GM21423 (cell line): ENCODE data around the gene SELENOO.

ENCODE experiments used
- ATAC-seq: cut with Tn5 transposase; IDR thresholded peaks from one replicate; pipeline ENCODE4 v1.9.1; 2021; ENCODE audit warnings: mild to moderate bottlenecking, moderate library complexity; ENCODE audit not compliant: unreplicated experiment

SELENOO gene

GRCh38 chr22:50251477-50252081 is 50.8 kb downstream of the SELENOO start:
- no peak for ATAC-seq

DNA sequence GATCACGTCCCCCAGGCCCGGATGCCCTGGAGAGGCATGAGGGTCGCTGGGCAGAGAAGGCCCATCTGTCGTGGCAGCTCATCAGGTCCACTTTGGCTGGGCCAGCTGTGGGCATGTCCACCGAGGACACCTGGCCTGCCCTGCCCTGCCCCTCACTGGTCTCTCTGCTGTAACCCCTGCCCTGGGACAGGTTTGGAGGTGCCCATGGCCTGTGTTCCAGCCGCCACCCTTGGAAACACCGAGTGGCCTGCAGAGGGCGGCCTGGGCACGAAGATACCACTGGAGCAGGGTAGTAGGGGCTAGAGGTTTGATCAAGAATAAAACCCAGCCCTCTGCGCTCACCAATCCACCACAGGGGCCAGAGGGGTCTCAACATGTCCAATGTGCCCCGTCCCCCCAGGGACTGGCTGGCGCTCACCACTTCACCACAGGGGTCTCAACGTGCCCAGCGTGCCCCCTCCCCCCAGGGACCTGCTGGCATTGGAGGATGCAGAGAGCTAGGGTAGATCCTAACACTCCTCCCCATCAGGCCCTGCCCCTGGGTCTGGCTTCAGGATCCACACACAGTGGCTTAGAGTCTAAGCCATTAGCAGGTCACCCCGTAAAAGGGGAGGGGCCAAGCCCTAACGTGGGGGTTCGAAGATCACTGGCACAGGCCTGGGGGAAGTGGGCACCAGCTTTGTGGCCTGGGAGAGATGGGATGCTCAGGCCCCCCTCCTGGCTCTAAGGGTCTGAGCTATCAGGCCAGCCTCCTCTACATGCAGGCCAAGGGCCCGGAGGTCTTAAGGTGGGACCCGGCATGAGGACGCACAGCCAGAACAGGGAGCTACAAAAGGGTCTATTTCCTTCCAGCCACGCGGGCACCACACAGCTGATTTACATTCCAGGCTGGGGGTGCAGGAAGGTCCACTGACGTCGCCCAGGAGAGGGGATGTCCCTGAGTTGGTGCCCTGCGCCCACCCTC is 51.6 kb downstream of the SELENOO start:
- no peak for ATAC-seq

DNA sequence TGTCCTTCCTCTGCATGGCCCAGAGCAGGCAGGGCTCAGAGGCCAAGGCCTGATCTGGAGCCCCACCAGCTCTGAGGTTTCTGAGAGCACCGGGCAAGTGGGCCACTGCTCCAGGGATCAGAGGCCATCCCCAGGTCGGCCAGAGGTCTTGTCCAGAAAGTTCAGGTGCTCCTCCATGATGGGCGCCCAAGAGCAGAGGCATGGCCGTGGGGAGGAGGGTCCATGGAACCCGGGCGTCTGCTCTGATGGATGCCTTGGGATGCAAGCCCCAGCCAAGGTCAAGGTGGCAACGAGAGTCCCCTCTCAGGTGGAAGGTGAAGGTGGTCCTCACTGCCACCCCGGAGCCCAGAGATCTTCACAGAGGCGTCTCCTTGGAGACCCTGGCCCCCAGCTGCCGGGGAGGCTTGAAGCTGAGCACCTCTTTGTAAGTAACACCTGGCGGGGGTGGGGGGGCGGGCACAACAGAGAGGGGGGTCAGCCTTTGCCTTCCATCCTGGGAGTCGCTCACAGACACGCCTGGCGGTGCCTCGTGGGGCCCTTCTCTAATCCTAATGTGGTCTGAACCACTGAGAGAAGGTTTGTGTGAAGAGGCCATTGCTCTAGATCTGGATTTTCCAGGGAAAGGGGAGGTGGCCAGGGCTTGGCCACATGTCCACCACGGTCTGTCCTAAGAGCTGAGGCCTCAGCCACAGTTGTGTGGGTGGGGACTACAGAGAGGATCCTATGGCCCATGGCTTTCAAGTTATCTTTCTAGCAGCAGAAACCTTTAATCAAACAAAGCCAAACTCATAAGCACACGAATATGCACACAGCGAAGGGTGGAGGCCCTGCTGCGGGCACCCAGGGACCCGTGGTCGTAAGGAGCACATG is 52.5 kb downstream of the SELENOO start:
- no peak for ATAC-seq

- ATAC-seq, result no peak
Measured at GRCh38 chr22:50253941-50254340, 53.1 kb downstream of the SELENOO start.

DNA sequence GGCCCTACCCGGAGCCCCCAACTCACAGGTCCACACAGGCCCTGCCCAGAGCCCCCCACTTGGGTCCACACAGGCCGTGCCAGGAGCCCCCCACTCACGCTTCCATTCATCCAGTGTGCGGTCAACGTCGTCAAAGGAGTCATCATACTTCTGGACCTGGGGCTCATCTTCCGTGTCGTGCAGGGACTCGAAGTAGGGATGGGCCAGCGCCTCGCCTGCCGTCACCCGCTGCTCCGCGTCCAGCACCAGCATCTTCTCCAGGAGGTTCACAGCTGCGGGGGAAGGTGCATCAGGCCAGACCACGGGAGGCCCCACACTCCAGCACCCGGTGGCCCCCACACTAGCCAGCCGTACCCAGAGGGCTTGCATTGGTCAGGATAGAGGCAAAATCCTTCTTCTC is 54.3 kb downstream of the SELENOO start:
- no peak for ATAC-seq

DNA sequence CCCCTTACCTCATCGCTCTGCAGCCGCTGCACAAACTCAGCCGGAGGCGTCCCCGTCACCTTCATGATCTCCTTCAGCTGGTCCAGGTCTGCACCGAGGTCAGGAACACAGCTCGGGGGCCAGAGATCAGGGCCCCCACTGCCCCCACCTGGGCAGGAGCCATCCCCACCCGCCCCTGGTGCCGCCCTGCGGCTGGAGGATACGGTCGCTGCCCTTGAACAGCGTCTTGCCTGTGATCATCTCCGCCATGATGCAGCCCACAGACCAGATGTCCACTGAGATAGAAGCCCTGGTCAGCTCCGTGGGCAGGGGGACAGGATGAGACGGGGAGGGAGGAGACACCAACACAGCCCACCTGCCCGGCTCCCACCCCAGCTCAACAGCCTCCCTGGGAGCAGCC is 54.8 kb downstream of the SELENOO start:
- no peak for ATAC-seq

- ATAC-seq, result no peak
Measured at GRCh38 chr22:50256258-50256862, 55.5 kb downstream of the SELENOO start.

- ATAC-seq, result no peak
Measured at GRCh38 chr22:50257041-50257440, 56.2 kb downstream of the SELENOO start.

DNA sequence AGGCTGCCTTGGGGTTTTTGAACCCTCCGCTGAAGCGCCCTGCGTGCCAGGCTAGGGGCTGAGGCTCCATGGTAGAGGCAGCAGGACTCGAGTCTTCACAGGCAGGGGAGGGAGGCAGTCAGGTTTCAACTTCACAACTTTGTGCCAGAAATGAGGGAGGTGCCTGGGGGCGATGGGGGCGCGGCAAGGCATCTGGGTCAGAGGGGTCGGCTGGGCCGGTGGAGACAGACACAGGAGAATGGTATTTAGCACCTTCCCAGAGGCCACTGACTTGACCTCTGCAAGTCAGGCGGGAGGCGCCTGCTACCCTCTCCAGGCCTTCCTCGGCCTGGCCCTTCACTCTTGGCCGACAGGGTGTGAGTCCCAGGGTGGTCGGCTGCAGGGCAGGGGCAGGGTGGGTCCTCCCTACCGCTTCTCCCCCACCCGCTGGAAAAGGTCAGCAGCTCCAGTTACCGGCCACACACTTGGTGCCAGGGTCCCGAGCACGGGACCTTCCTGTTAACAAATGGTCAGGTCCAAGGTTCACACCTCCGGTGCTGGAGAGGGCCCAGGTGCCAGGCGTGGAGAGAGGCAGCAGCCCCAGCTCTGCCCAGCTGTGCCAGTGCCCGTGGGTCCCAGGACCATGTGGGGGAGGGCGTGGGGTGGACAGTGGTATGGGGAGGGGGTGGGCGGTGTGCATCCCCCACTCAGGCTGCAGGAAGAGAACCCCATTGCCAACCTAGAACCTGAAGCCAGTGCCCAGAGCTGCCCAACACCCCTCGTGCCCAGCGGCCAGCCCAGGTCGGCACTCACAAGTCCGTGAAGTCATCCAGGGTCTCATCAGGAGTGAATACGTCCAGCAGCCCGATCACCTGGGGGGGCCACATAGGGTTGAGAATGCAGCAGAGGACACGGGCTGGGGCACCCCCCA is 56.9 kb downstream of the SELENOO start:
- no peak for ATAC-seq

DNA sequence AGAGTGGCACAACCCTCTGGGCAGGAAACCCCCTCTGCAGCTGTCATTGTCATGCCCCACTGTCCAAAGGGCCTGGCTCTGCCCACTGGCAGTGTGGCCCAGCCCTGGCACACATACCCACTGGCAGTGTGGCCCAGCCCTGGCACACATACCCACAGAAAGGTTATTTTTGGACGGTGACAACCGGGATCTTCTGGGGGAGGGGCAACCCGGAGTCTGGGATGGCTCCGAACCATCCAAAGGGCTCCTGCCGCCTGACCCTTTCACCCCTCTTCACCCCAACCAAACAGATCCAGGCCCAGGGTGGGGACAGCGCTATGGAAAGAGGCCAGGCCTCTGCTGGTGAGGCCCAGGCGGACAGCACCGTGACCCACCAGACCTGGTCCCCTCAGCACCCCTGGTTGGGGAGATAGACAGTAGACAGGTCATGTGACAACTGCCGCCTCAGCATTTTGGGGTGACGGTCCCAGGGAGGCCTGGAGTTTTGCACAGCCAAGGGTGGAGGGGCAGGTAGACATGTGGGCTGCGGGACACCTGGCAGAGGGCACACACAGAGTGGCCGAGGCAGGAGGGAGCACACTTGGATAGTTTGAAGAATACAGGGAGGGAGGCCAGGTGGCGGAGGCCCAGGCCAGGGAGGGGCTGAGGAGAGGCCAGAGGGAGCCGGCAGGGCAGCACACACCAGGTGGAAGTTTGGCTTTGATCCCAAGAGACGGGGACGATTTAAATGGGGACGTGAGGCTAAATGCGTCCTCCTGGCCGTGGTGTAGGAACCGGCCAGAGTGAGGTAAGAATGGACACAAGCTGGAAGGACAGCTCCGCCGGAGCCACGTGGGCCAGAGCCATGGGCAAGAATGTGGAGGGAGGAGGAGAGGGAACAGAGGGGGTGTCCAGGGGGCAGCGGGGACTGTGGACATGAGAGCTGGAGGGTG is 57.8 kb downstream of the SELENOO start:
- no peak for ATAC-seq

DNA sequence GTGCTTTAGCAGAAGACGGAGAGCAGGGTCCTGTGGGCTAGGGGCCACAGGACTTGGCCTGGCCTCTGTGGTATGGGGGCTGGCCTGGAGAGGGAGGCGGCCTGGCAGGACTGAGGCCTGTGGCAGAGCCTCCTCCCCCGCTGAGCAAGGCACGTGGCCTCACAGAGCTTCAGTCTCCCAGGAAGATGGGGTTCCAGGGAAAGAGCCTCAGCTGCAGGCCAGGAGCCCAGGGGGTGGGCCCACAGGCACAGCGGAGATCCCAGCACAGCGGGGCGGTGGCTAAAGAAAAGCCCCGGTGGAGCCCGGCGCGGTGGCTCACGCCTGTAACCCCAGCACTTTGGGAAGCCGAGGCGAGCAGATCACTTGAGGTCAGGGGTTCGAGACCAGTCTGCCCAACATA is 58.5 kb downstream of the SELENOO start:
- ATAC-seq, result no peak

- no peak for ATAC-seq
Measured at GRCh38 chr22:50260434-50260800, 59.6 kb downstream of the SELENOO start.

DNA sequence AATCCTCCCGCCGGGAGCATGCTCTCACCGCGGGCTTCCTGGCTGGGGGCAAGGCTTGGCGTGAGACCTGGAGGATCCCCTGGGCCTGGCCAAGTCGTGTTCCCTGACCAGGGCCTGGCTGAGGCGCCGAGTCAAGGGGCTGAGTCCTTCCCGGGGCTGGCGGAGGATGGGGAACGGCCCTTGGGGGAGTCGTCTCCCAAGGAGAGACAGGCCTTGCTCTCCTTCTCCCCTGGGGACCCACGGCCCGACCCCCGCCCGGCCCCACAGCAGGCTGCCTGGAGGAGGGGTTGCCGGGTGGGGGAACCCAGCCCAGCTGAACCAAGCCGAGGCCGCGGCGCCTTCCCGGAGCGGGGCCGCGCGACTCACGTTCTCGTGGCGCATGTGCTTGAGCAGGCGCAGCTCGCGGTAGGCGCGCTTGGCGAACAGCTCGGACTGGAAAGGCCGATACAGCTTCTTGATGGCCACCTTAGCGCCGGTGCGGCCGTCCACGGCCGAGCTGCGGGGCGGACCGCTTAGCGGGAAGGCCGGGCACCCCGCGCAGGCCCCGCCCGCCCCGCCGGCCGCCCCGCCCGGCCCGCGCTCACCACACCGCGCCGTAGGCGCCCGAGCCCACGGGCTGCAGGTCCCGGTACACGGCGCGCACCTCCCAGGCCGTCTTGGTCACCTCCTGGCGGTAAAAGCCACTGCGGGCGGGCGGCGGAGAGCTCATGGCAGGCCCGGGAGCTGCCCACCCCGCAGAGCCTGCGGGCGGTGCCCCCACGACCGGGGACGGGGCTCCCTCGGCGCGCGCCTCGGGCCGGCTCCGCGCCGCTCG is 60.2 kb downstream of the SELENOO start:
- ATAC-seq, result peak; percentile 23

DNA sequence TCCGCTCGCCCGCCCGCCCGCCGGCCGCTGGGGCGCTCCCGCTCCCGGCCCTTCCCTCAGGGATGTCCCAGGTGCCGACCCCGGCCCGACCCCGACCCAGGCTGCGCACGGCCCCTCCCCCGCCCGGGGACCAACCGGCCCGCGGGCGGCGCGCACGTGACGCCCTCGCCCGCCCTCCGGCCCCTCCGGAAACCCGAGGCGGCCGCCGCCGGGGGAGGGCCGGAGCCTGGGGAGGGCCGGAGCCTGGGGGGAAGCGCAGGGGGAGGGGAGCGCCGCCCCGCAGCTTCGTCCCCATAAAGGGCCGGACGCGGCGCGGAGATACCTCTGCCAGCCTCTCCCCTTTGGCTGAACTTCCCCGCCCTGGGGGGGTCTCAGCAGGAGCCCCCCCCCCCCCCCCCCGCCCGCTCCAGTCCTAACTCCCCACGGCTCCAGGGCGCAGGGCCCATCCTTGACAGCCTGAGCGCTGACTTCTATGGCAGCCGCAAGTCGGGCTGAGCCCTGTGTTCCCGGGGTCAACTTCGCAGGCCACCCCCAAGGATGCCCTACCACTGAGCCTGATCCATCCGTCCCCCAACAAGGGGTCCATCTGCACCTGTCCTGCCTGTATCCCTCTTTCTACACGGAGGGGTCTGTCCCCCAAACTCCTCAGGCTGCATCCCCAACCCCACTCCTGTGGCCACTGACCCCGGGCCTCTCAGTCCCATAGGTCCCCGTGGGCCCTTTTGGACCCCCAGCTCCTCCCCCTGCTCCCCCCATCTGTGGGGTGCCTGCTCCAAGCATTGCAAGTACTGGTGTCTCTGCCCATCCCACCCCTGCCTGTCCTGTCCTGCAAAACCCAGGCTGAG is 61.0 kb downstream of the SELENOO start, which contains the start of gene MAPK12:
Gene MAPK12, minus strand, starts transcription at position 69 of the 845 bp plus-strand sequence. CDS start 174 bp downstream, outside the sequence.
- peak; percentile 45 for ATAC-seq

DNA sequence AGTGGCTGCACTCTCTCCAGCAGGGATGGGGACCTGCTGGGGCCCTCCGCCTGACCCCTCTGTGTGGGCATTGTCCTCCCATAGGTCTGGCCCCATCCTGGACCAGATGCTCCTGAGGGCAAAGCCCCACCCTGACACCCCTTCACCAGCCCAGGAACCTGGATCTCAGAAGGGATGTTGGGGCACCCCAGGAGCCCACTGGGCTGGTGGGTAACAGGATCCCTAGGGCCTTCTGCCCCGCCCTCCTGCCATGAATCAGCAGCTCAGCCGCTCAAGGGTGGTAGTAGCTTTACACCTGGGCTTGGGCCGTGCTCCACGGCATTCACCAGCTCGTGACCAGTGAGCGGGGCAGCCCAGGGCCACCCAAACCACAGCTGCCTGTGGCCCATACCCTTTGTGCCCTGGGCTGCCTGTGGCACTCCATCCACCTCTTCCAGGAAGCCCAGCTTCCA is 61.7 kb downstream of the SELENOO start:
- ATAC-seq, result no peak

DNA sequence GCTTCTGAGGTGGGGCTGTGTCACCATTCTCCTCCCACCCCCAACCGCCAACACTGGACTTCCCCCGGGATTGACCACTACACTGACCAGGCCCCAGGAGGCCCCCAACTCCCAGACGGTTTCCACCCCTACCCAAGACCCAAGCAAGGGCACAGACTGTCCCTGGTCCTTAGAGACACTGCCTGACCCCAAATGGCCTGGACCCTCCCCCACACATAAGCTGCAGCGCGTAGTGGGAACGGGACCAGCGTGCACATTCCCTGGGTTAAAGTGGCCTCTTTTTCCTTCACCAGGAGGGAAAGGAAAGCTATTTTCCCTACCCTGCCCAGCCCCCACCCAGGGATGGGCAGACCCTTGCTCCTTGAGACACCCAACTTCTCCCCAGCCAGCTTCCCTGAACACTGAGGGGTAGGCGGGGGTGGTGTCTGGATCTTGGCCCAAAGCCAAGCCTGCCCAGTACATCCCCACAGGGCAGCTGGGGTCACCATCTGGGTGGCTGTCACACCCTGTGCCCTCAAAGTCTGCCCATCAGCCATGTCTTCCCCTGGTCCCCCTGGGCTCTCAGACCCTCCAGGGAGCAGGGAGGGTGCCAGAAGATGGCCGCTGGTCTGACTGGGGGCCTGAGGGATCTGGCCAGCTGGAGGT is 62.3 kb downstream of the SELENOO start:
- ATAC-seq, result no peak
